A549 (cell line): ENCODE results near the gene RPL32. TPM values are rescaled to one million over a fixed set of nuclear protein-coding genes. Genes with fewer than 3 reads are reported as not detected.
A peak's percentile ranks its signal among the peaks of the same experiment; 100 is the strongest.
"Not testable (repeated sequence)": the region's sequence is repeated elsewhere in the genome, so short reads cannot be mapped to it uniquely, and the experiment has no call there.

Experiments used
- ATAC-seq, 2 experiments: fragments of 200-7000 bp in 1 of 2; fragments of >200 bp in 1 of 2; cut with Nextera tagmentation in 1 of 2; cut with Tn5 transposase in 1 of 2; 3 replicates each; pipeline versions ENCODE4 v1.8.0 to v1.9.1; 2018 to 2020; ENCODE audit warnings: mild to moderate bottlenecking in 1 of 2, moderate library complexity in 1 of 2
- CTCF ChIA-PET: fragments of 300-600 bp; sonication (Branson Sonifier 250); formaldehyde crosslinking; extraction: SDS; loops from one replicate; lab custom pipeline; 2021; ENCODE audit warnings: antibody characterized with exemption, inconsistent platforms; lab: Yijun Ruan, JAX
- POLR2A ChIA-PET: fragments of 350-600 bp; formaldehyde crosslinking; extraction: SDS; loops from one replicate; lab custom pipeline; 2021; ENCODE audit warnings: antibody characterized with exemption, inconsistent platforms; lab: Yijun Ruan, JAX
- DNase-seq, 2 experiments: peaks; one replicate each; pipeline versions ENCODE4 v3.0.0 to v3.0.0-alpha.2; 2011 to 2016; ENCODE audit warnings: low read depth in 1 of 2, low spot score in 1 of 2
- FAIRE-seq: peaks from 2 replicates; lab custom pipeline; 2011; peaks lifted over from hg19 to GRCh38; lab: Jason Lieb, UNC
- H3K27ac ChIP-seq, 2 experiments: fragments of >200 bp; sonication (Bioruptor Twin); formaldehyde crosslinking; 3 replicates each; pipeline ENCODE4 v1.5.1; 2016 to 2017
- H3K4me1 ChIP-seq: fragments of >200 bp; sonication (Bioruptor Twin); formaldehyde crosslinking; 3 replicates; pipeline ENCODE4 v1.6.1; 2016
- H3K4me2 ChIP-seq: fragments of >200 bp; sonication (Bioruptor Twin); formaldehyde crosslinking; 3 replicates; pipeline ENCODE4 v1.6.1; 2016
- H3K4me3 ChIP-seq: fragments of >200 bp; sonication (Bioruptor Twin); formaldehyde crosslinking; 3 replicates; pipeline ENCODE4 v1.5.1; 2016
- H3K9me3 ChIP-seq: fragments of >200 bp; sonication (Bioruptor Twin); formaldehyde crosslinking; 3 replicates; pipeline ENCODE4 v1.6.1; 2016
- CBX8 ChIP-seq: fragments of 200-600 bp; sonication (generic); IDR thresholded peaks from 2 replicates; pipeline ENCODE4 v1.6.1; 2016
- CHD2 ChIP-seq: fragments of 150-350 bp; IDR thresholded peaks from 2 replicates; pipeline ENCODE4 v1.6.1; 2014; ENCODE audit warnings: low read length; ENCODE audit not compliant: partially characterized antibody
- GATA3 ChIP-seq: IDR thresholded peaks from 2 replicates; pipeline ENCODE4 v1.6.1; 2012; ENCODE audit warnings: borderline replicate concordance
- RAD21 ChIP-seq, 2 experiments: fragments of >200 bp in 1 of 2; sonication (Bioruptor Twin) in 1 of 2; formaldehyde crosslinking in 1 of 2; IDR thresholded peaks in 1 of 2; conservative IDR thresholded peaks in 1 of 2; 2 replicates in 1 of 2; 3 replicates in 1 of 2; pipeline ENCODE4 v1.6.1; 2012 to 2018; ENCODE audit warnings: inconsistent platforms in 1 of 2
- SMC3 ChIP-seq: fragments of >200 bp; sonication (Bioruptor Twin); formaldehyde crosslinking; IDR thresholded peaks from 3 replicates; pipeline ENCODE4 v1.6.1; 2018; ENCODE audit warnings: inconsistent platforms
- ZNF302 ChIP-seq: fragments of 250-450 bp; sonication (Bioruptor Pico); IDR thresholded peaks from 2 replicates; pipeline ENCODE4 v1.9.0; 2021; ENCODE audit warnings: inconsistent platforms, mild to moderate bottlenecking, moderate library complexity
- WGBS: methylation state at CpG from one replicate; pipeline ENCODE4 v1.1.6; 2017; ENCODE audit errors: missing lambda C conversion rate; 5-methylcytosine and 5-hydroxymethylcytosine counted together
- polyA plus RNA-seq, 4 experiments: library from polyadenylated mRNA; depleted of rRNA in 3 of 4; stranded (reverse); fragments of >200 nt; fragmentation: RNase III in 1 of 4; extraction: RNeasy Plus Mini Kit Qiagen cat#74134 plus additional on column Dnase treatment in 1 of 4; gene quantifications; 2 replicates in 3 of 4; 3 replicates in 1 of 4; pipeline ENCODE4 v1.2.3, GENCODE V29; 2011 to 2017
- small RNA-seq, 6 experiments: library from RNA; depleted of rRNA; stranded (forward); fragments of <200 nt; gene quantifications; one replicate each; pipeline ENCODE3, GENCODE V24; 2012
- TF ChIP-seq, protein P1 (sequence below): fragments of >200 bp; sonication (Bioruptor Twin); formaldehyde crosslinking; IDR thresholded peaks from 3 replicates; pipeline ENCODE4 v1.5.1; 2016

RPL32 gene
- polyA plus RNA-seq, 2 of the 4 experiments (the other 2 are of a cell fraction): 2,144 to 2,852 TPM

- TF ChIP-seq GATA3: no peak
- no peak for TF ChIP-seq ZNF302 (CRISPR knock-in tag)
These were observed 49.9 kb downstream of the RPL32 start (continued) for GRCh38 chr3:12791430-12791829.

GRCh38 chr3:12787967-12788690 is 53.2 kb downstream of the RPL32 start:
- DNase-seq, H3K9me3 ChIP-seq, H3K4me3 ChIP-seq, POLR2A ChIA-PET, H3K4me1 ChIP-seq, FAIRE-seq, H3K4me2 ChIP-seq, H3K27ac ChIP-seq, ATAC-seq: not testable (repeated sequence)
- CTCF ChIA-PET: interaction anchor here (0.7 to 3.7 kb wide), 21 partner anchors 8 to 653 kb away, joined by 3 to 36 read pairs (median 4); partner anchors contain the start of gene CAND2
- 64% methylated on average over 18 of the region's 23 CpGs for WGBS

DNA sequence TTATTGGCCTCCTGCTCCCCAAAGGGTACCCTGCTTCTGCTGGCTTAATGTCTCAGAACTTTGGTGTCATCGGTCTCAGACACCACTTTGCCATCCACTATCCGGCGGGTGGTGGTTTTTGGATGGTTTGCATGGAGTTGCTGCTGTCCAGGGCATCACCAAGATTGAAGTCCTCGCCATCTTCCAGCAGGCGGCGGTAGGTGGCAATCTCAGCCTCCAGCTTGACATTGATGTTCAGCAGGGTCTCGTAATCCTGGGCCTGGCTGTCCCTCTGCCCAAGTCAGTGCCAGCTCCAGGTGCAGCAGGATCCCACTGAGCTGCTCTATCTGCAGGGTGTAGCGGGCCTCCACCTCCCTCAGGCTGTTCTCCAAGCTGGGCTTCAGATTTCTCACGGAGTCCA is 54.0 kb downstream of the RPL32 start:
- POLR2A ChIA-PET: not testable (repeated sequence)
- peak in 1 of 2 experiments; percentile 43; a peak in 3 of 5 replicates for TF ChIP-seq RAD21 (conservative IDR thresholded peaks at IDR 0.05 in 1 of 2, IDR thresholded peaks at IDR 0.05 in 1 of 2)
- 0 out of 3 replicates have a peak, but pooled peaks have one; percentile 14 for TF ChIP-seq SMC3
- TF ChIP-seq, protein P1, sequence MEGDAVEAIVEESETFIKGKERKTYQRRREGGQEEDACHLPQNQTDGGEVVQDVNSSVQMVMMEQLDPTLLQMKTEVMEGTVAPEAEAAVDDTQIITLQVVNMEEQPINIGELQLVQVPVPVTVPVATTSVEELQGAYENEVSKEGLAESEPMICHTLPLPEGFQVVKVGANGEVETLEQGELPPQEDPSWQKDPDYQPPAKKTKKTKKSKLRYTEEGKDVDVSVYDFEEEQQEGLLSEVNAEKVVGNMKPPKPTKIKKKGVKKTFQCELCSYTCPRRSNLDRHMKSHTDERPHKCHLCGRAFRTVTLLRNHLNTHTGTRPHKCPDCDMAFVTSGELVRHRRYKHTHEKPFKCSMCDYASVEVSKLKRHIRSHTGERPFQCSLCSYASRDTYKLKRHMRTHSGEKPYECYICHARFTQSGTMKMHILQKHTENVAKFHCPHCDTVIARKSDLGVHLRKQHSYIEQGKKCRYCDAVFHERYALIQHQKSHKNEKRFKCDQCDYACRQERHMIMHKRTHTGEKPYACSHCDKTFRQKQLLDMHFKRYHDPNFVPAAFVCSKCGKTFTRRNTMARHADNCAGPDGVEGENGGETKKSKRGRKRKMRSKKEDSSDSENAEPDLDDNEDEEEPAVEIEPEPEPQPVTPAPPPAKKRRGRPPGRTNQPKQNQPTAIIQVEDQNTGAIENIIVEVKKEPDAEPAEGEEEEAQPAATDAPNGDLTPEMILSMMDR: peak; percentile 21; the same call in 1 of the 3 replicates
- TF ChIP-seq, all 56 proteins: peak for 3; not testable (repeated sequence) for 53
- CTCF ChIA-PET: interaction anchor here (0.7 to 3.7 kb wide), 23 partner anchors 9 to 110 kb away, joined by 3 to 36 read pairs (median 4); partner anchors contain the start of genes CAND2 and TMEM40
- H3K4me2 ChIP-seq, FAIRE-seq, H3K27ac ChIP-seq, H3K9me3 ChIP-seq, H3K4me3 ChIP-seq, H3K4me1 ChIP-seq: not testable (repeated sequence)
- ATAC-seq (peak; percentile 67 to 71; a peak in 5 of 6 replicates), DNase-seq (peak in 1 of 2 experiments; percentile 54)
- WGBS: 10% methylated on average over 9 of the region's 9 CpGs

- ATAC-seq: no peak
- Histone ChIP-seq H3K4me2 (no peak overlapping the region), H3K4me3 (no peak overlapping the region), H3K4me1 (no peaks in the 10 kb centered on the region), H3K9me3 (no peaks in the 10 kb centered on the region), H3K27ac (no peak overlapping the region)
- DNase-seq: no peak
- WGBS: 53% methylated on average over 4 of the region's 4 CpGs
- TF ChIP-seq CBX8 (no peak), CHD2 (no peak)
- ChIA-PET CTCF (no interaction called here), POLR2A (no interaction called here)
- no peak for FAIRE-seq
These were observed 56.3 kb downstream of the RPL32 start for GRCh38 chr3:12785096-12785495.

Small RNAs within 50 kb of the gene (small RNA-seq; reads per million reads assigned to genes)
- 0 reads per million in 6 experiments for gene AC034198.1

Other genes with a start within 250 kb of the RPL32 start
- gene RAF1, start 177.4 kb downstream of the RPL32 start, polyA plus RNA-seq (2011; rRNA removed): 94.6 and 109 TPM in 2 replicates
- 54.2 to 57.0 TPM (median 56.2 TPM) in 3 replicates for gene RAF1, start 177.4 kb downstream of the RPL32 start, polyA plus RNA-seq (2017; fragmentation: RNase III; extraction: RNeasy Plus Mini Kit Qiagen cat#74134 plus additional on column Dnase treatment)
- gene TMEM40, start 82.3 kb downstream of the RPL32 start, polyA plus RNA-seq (2011; rRNA removed): 0.13 and 0.32 TPM in 2 replicates
- 0.07 to 0.42 TPM (median 0.18 TPM) in 3 replicates for gene TMEM40, start 82.3 kb downstream of the RPL32 start, polyA plus RNA-seq (2017; fragmentation: RNase III; extraction: RNeasy Plus Mini Kit Qiagen cat#74134 plus additional on column Dnase treatment)
- 0.72 and 0.91 TPM in 2 replicates for gene CAND2, start 44.9 kb downstream of the RPL32 start, polyA plus RNA-seq (2011; rRNA removed)
- gene CAND2, start 44.9 kb downstream of the RPL32 start, polyA plus RNA-seq (2017; fragmentation: RNase III; extraction: RNeasy Plus Mini Kit Qiagen cat#74134 plus additional on column Dnase treatment): 0.67 to 1.0 TPM (median 0.84 TPM) in 3 replicates
- 3.7 and 5.8 TPM in 2 replicates for gene IQSEC1, start 231.9 kb upstream of the RPL32 start, polyA plus RNA-seq (2011; rRNA removed)
- gene IQSEC1, start 231.9 kb upstream of the RPL32 start, polyA plus RNA-seq (2017; fragmentation: RNase III; extraction: RNeasy Plus Mini Kit Qiagen cat#74134 plus additional on column Dnase treatment): 10.2 to 10.7 TPM (median 10.5 TPM) in 3 replicates